Midbrain (tissue), 1 donor: ENCODE measurements around the gene ARFGEF3.
"Not testable (repeated sequence)": the region's sequence is repeated elsewhere in the genome, so short reads cannot be mapped to it uniquely, and the experiment has no call there.

Source experiments
- DNase-seq: peaks from one replicate; lab custom pipeline; 2025; lab: John Stamatoyannopoulos, UW

The ARFGEF3 gene

DNA sequence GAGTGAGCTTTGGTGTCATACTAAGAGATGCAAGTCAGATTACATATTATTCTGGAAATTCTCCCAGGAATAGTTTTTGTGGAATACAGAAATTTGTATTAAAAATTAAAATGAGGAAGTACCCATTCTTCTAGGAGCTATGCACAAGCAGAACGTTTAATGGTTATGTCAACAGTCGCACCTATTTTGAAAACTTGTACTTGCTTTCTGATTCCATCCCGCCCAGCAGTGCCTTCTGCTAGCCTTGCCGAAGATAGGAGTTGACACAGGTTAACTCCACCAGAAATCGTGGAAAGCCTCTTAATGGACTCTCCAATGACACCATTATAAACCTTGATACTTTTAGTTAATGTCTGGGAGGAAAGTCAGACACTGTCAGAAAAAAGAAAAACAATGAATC is 49.9 kb downstream of the ARFGEF3 start:
- DNase-seq = no peak

DNA sequence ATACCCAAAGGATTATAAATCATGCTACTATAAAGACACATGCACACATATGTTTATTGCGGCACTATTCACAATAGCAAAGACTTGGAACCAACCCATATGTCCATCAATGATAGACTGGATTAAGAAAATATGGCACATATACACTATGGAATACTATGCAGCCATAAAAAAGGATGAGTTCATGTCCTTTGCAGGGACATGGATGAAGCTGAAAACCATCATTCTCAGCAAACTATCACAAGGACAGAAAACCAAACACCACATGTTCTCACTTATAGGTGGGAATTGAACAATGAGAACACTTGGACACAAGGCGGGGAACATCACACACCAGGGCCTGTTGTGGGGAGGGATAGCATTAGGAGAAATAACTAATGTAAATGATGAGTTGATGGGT is 50.8 kb downstream of the ARFGEF3 start:
- not testable (repeated sequence) for DNase-seq

DNA sequence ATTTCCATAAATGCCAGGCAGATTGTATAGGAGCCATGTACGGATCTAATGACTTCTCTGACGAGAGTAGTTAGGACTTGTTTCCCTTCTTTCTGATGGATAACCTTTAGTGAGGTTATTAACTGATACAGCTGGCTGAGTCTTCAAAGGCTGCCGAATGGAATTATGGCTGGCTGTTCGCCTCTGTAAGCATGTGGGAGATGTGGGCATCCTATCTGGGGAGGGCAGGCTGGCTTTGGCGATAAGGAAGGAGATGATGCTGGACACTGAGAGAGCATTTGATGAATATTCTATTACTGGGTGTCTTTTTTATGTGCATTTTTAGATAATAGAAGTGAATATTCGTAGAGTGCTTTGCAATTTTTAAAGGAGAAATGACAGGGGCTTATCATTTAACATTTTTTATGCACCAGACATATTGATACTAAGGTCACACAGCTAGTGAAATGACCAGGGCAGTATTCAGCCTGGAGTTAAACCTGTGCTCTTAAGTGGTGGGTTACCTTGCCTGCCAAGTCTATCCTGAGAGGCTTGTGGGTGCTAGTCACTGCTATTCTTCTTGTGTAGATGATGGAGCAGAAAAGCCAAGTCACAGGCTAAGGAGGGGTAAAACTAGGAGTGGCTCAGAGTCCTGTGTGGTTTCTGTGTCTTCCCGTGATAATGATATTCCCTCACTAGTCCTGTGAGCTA is 53.5 kb downstream of the ARFGEF3 start:
- DNase-seq = no peak

DNA sequence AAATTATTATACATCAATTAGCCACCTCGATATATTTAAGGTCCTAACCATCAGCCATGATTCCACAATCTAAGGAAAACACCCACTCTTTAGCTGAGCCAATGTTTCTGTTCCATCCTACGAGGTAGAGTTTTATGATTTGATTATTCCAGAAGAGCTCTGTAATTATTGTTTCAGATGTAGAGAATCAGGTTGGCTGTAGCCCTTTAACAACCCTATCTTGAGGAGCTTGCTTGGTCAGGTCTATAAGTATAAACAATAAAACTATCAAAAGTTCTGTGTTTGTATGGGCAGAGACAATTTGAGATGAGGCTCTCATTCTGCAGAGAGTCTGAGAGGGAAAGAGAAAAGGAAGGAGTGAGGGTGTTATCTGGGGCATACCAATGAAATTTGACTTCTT is 56.7 kb downstream of the ARFGEF3 start, which contains the start of gene PBOV1:
PBOV1 (minus strand) TSS at position 43 of the 400 bp plus-strand sequence. CDS start 96 bp downstream, outside the sequence.
- no peak for DNase-seq

DNA sequence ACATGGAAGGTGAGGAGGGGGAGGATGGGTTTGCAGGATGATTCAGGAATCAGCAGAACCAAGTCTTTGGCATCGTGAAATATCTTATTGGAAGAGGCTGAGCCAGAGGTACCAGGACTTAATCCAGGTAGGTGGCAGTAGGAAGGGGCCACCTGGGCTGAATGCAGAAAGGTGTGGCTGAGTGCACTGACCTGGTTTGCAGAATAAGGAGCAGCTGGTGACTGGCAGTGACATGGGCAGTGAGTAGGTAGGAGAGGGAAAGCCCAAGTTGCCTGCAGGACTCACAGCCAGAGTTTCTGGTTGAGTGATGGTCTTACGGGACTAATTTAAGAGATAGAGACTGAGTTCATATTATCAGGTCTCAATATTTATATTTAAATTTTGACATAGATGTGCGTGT is 57.7 kb downstream of the ARFGEF3 start:
- DNase-seq = no peak

DNA sequence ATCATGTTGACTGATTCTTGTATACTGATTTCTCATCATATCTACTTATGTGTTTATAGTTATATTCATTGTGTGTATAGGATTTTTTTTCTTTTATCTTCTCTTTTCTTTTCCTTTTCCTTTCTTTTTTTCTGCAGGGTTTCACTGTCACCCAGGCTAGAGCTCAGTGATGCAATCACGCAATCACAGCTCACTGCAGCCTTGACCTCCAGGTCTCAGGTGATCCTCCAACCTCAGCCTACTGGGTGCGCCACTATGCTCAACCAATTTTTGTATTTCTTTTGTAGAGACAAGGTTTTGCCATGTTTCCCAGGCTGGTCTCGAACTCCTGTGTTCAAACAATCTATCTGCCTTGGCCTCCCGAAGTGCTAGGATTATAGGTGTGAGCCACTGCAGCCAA is 58.2 kb downstream of the ARFGEF3 start:
- no peak for DNase-seq

DNA sequence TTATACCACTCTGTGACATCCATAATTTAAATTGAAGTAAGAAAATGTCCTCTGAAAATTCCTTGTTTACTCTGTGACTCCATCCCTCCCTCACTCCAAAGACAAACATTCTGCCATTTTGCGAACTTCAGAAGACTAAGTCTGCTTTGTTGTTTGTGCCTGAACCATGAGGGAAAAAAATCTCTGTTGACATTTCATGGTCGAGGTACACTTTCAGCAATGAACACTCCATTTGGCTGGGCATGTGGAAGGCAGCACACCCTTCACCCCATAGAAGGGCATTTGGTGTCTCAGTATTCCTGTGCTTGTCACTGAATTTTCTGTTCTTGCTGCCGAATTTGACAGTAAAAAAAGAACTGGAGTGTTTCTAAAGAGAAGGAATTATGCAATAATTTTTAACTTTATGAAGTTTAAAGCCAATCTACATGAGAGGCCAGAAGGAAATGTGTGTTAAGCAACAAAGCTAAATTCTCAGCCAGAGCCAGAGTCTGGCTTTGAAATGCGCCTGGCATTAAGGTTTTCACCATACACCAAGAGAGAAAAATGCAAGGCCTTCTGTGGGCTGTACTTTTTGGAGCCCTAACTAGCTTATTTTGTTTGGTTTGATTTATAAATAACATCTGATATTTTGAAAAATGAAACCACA is 61.3 kb downstream of the ARFGEF3 start:
- DNase-seq = no peak

DNA sequence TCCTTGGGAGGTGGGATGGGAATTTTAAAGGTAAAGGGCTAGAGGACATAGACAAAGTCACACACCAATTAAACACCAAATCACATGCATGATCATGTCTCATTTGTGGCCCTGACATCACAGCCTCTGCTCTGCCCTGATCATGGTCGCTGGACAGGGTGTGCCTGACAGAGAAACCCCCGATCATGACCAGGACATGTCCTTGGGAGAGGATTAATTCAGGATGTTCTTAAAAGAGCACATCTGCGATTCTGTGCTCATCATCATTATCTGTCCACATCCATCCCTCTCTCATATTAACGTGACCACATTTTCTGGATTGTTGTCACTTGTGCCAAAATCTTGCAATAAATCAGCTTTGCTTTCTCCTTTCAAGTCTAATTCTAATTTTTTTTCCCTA is 64.2 kb downstream of the ARFGEF3 start:
- DNase-seq = no peak

DNA sequence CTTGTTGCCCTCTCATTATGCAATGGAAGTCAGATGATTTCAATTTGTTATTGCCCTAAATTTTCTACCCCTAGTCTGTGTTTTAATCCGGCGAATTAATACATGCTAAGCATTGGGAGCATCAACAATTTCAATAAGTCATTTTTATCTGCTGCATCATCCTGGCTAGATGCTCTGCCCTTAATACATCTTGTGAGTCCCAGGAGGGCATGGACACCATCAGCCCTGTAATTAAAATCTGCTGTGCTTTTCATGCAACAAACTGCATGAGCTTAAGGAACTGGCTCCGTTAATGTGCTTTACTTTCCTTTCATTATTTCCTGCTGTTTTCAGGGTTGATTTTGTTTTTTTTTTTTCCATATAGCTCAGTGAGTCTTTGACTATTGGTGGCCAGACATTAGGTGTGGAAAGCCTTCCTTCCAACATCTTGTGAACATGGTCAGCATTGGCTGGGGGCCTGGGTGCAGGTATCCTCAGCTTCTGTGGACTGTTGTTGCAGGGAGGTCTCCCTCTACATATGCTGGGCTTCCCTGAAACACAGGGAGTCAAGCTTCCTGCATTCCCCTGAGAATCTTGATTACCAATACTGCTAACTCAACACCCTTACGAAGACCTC is 65.1 kb downstream of the ARFGEF3 start:
- no peak for DNase-seq

DNA sequence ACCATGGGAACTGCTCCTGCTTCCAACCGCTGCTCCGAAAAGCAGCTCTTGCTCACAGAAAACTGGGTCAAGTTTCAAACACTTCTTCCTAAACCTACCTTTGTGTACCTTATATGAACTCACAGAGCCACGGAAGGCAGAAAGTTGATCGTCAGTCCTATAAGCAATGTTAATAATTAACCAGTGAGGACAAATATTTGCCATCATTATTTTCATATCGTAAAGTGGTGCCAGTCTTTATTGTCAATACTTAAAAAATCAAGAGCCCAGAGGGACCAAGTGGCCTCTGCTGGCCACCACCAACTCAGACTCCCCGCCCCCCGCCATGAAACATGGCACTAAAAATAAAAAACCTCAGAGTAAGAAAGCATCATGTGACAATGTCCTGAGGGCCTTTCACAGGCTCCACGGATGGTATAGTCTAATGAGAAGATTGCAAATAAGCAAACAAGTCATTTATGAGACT is 65.6 kb downstream of the ARFGEF3 start:
- no peak for DNase-seq

DNA sequence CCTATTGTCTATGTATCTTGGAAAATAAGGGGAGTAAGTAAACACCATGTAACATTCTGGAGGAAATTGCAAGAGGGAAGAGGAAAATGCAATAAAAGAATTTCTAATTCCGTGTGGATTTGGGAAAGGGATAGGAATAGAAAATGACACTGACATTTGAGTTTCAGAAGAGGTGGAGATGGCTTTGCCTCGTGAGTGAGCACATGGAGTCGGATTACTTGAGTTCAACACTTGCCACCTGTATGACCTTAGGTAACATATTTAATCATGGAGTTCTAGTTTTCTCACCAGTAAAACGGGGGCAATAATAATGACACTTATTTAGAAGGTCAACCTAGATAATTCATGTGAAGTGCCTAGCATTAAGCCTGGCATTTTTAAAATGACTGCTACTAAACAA is 67.3 kb downstream of the ARFGEF3 start:
- no peak for DNase-seq

DNA sequence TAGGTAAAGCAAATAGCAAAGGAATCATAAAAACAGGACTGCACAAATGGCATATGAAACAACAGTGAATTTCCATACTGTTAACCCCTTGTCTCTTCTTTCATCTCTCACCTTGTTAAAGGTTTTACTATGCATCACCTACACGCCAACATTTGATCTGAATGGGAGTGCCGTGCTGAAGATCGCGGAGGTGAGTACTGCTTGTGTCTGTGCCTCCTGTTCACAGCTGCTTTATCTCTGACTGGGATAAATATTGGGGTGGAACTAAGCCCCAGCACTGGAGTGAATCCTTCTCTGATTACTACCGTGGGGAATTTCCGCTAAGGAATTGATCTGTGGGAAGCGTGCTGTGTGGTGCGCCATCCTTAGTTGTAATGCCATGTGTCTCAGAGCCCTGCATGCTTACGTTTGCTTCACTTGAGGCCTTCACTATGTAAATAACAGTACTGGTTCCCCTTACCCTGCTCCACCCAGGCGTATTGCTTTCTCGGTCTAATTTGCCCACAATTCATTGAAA is 68.0 kb downstream of the ARFGEF3 start:
- no peak for DNase-seq

DNA sequence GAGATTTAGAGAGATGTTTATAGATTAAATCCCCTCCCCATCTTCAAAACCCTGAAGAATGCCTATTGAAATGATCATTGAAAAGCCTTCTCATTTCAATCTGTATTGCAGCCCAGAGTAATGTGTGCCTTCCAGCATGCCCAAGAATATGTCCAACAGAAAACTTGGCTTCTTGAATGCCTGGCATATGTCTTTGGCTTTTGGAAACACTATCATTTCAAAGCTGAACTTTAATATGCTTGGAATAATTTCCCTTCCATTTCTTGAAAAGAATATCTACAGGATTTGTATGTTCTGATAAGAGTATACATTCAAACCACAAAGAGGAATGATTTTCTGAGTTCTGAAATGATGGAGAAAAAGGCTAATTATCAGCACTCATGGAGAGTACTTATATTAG is 68.5 kb downstream of the ARFGEF3 start:
- DNase-seq = no peak

DNA sequence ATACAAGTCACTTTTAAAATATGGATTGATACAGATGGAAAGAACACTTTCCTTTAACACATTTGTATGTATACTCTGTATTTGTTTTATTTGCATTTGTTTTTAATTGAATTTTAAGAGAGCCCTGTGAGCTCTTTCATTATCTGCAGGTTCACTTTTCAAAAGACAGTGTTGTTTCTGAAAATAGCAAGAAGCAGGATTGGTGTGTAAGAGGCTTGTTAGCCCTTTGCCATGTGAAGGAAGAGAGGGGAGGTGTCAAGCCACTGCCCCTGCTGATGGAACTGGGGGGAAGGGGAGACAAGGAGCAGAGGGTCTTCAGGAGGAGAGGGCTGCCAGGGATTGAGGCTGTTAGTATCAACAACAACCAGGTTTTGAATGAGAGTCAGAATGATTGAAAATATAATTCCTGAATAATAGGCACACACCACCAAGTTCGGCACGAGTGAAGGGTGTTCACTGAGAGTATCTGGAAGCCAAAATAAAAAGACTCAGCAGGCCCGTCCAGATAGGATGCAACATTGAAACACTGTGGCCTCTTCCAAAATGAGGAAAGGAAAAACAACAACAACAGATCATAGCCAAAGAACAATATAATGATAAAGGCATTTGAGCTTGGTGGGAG is 69.1 kb downstream of the ARFGEF3 start:
- no peak for DNase-seq

DNA sequence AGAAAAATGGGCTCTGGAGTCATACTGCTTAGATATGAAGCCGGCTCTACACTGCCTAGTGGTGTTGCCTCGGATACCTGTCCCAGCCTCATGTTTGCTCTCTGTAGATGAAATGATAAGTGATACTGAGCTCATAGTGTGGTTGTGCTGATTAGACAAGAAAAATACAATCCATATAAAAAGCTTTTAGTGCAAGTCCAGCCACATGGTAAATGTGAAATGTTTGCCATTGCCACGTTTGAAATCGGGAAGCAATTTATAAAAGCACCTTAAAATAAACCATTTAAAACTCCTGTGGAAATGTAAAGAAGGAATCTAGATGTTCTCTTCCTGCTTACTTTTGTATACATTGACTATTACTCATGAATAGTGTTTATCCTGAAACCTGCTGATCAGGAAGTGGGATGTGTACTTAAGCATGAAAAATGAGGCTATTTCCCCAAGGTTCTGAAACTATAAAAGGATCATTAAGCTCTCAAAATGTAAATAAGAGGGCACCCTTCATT is 69.7 kb downstream of the ARFGEF3 start:
- DNase-seq = no peak

DNA sequence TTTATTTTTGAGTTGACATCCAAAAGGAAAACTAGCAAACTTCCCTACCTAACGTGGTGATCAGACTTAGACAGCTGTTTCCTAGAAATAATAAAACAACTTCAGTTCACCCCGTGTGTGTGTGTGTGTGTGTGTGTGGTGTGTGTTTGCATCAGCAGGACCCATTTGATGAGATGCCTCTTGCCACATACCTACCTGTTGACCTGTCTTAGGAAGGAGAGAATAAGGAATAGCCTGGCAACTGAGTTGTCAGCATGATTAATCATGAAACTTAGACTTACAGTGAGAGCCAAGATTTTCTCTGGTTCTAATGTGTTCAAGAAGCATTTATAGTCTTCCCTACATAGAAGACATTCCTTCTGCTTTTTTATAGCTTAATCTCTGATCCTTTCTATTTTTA is 72.6 kb downstream of the ARFGEF3 start:
- no peak for DNase-seq

DNA sequence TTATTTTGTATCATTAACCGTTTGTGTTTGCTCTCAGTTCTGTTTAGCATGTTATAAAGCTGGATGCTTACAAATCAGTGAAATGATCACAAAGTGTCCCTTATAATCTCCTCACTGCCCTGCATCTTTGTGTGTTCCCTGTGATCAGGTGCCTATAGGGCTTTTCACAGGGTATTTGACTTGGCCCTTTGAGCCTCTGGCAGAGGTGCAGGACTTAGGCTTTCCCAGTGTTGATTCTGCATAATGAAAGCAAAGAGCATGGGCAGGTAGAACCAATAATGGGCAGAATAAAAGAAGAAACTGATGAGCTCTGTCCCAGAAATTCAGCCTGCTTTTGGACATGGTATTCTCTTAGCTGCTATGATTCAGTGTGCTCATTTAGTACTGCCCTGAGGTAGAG is 73.5 kb downstream of the ARFGEF3 start:
- DNase-seq = no peak

DNA sequence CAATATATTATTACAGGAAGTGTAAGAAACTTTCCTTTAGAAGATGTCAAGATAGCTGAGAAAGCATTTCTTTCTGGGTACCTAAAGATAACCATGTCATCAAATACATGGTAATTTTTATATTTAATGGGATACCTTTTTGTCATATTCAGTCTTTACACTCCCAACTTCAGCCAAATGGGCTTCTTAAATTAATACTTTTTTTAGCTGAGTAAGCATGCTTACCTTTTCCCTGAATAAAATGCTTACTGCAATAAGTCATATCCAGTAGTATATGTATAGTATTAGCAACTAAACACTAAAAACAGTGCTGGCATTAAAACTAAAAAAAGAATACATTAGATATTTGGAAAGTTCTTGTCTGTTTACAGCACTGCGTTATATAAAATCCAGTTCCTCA is 74.0 kb downstream of the ARFGEF3 start:
- no peak for DNase-seq

DNA sequence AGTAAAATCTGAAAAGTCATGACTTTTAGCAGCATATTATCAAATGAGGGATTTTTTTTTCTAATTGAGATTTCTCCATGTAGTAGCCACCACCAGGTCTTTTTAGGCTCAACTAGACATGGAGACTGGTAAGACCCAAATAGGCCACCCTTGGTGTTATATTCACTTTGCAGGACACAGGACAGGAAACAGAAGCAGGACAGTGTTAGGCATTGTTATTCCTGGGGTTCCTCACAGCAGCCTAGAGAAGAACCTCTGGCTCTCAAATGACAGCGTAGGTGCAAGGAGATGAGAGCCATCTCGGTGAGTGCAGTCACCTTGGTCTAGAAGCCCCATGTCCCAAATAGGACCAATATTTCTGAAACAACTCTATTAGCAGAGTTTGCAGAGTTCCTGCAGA is 75.7 kb downstream of the ARFGEF3 start:
- no peak for DNase-seq

DNA sequence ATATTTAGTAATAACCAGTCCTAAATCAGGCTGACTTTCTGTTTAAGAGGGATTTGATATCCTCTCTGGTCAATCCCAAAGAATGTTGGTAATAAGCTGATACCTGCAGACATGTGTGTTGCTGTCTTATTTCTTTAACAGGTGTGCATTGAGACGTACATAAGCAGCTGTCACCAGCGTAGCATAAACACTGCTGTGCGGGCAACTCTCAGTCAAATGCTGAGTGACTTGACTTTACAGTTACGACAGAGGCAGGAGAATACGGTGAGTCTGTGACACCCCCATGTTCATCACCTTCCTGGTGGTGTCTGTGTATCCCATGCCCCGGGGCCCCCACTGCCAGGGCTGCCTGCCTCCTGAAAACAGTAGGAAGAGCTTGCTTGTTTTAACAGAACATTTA is 76.6 kb downstream of the ARFGEF3 start:
- no peak for DNase-seq

DNA sequence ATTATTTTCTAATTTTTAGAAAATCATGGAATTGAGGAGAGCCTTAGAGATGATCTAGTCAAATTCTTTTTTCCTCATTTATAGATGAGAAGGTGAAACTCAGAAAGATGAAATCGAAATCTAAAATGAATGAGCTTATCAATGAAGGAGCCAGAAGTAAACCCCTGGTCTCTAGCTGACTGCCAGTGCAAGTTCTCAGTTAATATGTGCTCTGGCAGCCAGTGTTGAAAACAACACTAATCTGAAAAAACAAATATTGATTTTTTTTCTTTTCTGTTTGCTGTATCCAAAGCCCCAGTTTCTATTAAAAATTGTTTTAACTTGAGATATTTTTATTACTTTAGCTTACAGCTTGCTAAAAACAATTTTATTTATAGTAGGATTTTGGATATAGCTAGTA is 78.0 kb downstream of the ARFGEF3 start:
- DNase-seq = no peak

DNA sequence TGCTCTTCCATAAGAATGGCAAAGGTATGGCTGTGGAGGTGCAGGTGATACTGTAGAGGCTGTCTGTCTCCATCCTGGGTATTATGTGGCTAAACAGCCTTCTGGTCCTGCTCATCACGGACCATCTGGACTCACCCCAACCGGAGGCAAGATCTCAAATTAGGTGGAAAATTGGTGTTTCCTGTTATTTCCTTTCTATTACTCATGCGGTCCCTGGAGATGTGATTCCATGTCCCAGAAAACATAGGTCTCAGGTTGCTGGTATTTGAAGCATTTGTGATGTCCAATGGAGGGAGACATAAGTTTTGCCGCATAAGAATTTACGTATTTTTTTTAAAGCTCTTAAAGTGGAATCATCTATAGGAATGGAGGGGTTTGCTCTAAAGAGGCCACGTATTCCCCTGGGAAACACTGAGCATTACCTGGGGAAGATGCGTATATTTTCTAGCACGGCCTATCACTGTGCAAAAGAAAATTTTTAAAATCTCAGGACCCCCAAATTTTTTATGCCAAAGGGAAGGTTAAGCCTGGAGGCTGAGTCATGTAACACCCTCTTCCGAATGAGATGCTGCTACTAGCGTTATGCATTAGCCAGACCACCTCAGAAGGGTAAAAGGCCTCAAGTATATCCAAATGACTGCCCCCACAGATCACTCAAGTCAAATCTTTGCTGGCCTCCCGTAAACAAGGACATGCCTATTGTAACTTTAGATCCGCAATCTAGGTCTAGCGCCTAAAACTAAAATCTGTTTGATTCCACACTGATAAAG is 78.9 kb downstream of the ARFGEF3 start:
- no peak for DNase-seq
